ENCODE measurements around the gene PLA2G7.
"Not testable (repeated sequence)": the region's sequence is repeated elsewhere in the genome, so short reads cannot be mapped to it uniquely, and the experiment has no call there.

Gene PLA2G7

GRCh38 chr6:46734867-46735719 lies at the start of gene PLA2G7:
PLA2G7 (minus strand) TSS chr6:46735375; CDS start chr6:46722891, 12,484 bp downstream.
- DNase-seq, result no peak

- DNase-seq, result no peak
These were observed 49.4 kb upstream of the PLA2G7 start for GRCh38 chr6:46784535-46784934.

GRCh38 chr6:46781478-46782378 lies 46.6 kb upstream of the PLA2G7 start:
- peak; percentile 53 for DNase-seq

GRCh38 chr6:46777476-46778346 lies 42.5 kb upstream of the PLA2G7 start:
- DNase-seq, result no peak

GRCh38 chr6:46776070-46776712 lies 41.0 kb upstream of the PLA2G7 start:
- no peak for DNase-seq

- DNase-seq, result not testable (repeated sequence)
These were observed 39.6 kb upstream of the PLA2G7 start for GRCh38 chr6:46774736-46775135.

- no peak for DNase-seq
These were observed 38.2 kb upstream of the PLA2G7 start for GRCh38 chr6:46773201-46773855.

GRCh38 chr6:46772762-46773161 lies 37.6 kb upstream of the PLA2G7 start:
- DNase-seq, result no peak

GRCh38 chr6:46772016-46772415 lies 36.8 kb upstream of the PLA2G7 start:
- no peak for DNase-seq

GRCh38 chr6:46764961-46765360 lies 29.8 kb upstream of the PLA2G7 start:
- DNase-seq, result no peak

- not testable (repeated sequence) for DNase-seq
These were observed 29.1 kb upstream of the PLA2G7 start for GRCh38 chr6:46764280-46764679.

GRCh38 chr6:46763466-46763865 lies 28.3 kb upstream of the PLA2G7 start:
- DNase-seq, result no peak

- DNase-seq, result no peak
These were observed 25.8 kb upstream of the PLA2G7 start for GRCh38 chr6:46760925-46761324.

GRCh38 chr6:46758960-46759753 lies 24.0 kb upstream of the PLA2G7 start:
- no peak for DNase-seq

GRCh38 chr6:46757214-46757596 lies 22.0 kb upstream of the PLA2G7 start:
- DNase-seq, result no peak

- no peak for DNase-seq
These were observed 21.5 kb upstream of the PLA2G7 start for GRCh38 chr6:46756469-46757213.

- no peak for DNase-seq
These were observed 20.7 kb upstream of the PLA2G7 start for GRCh38 chr6:46755865-46756264.

- DNase-seq, result no peak
These were observed 16.5 kb upstream of the PLA2G7 start for GRCh38 chr6:46751658-46752057.

GRCh38 chr6:46749731-46750130 lies 14.6 kb upstream of the PLA2G7 start:
- DNase-seq, result no peak

- DNase-seq, result no peak
These were observed 13.8 kb upstream of the PLA2G7 start for GRCh38 chr6:46748940-46749503.
